Activated effector memory CD4-positive, alpha-beta T cell treated with Interleukin-2 at 50 U/mL for 16 hours (primary cell): ENCODE results near the gene PTPN20.

Source experiments
- DNase-seq: peaks from one replicate; pipeline ENCODE4 v3.0.0-alpha.2; 2020

Gene PTPN20

DNA sequence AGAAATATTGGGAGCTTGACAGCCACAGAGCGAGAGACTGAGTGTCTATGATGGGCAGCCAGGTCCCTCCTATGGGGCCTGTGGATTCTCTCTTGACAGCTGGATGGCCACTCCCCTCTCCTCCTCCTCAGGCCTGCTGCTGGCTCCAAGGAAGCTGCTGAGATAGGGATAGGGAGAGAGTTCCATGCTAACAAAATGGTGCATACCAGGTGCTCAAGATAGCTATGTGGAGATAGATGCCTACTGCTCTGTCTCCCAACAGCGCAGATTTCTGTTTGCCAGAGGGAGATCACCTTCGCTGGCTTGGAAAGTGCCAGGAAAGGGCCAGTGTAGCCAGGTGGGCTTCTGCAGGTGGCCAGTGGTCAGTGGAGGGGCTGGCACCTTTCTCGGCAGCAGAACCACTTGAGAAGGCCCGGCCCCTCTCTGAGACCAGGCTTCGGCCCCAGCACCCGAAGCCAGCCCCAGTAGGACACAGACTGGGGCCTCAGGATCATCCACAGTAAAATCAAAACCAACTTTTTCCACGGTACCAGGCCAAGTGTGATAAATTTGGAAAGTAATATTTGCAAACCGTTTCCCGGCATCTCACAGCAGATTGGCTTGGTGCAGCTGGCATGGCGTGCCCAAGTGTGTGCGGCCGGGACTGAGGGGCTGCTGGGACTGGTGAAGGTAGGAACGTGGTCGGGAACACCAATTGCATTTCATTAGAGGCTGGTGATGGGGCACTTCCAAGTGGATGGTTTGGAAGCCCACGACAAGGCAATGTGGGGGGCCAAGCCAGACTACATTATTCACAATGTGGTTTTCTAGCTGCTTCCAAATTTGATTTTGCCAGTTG is 139.6 kb downstream of the PTPN20 start:
- DNase-seq: no peak

GRCh38 chr10:47051741-47052238 is 140.6 kb downstream of the PTPN20 start:
- DNase-seq: no peak
